Left lung (tissue), 10 donors: ENCODE data around the gene ATP6V1G3. TPM values are rescaled to one million over a fixed set of nuclear protein-coding genes. Genes with fewer than 3 reads are reported as not detected.

Experiments used
- ATAC-seq: fragments of 200-7000 bp; cut with Tn5 transposase; one replicate; pipeline ENCODE4 v1.9.1; 2020; ENCODE audit warnings: moderate library complexity
- DNase-seq, 4 donors: peaks; one replicate each; pipeline ENCODE4 v3.0.0-alpha.2; 2013 to 2020
- H3K27ac ChIP-seq, 2 donors: fragments of 200-600 bp; sonication (generic) in 1 of 2; one replicate each; pipeline versions ENCODE4 v1.5.0 to v1.8.0; 2020 to 2021
- H3K27me3 ChIP-seq, 2 donors: fragments of 200-600 bp; sonication (generic) in 1 of 2; one replicate each; pipeline versions ENCODE4 v1.5.0 to v1.8.0; 2020 to 2021
- H3K36me3 ChIP-seq, 2 donors: fragments of 200-600 bp; sonication (generic) in 1 of 2; one replicate each; pipeline versions ENCODE4 v1.5.0 to v1.8.0; 2020 to 2021
- H3K4me1 ChIP-seq, 2 donors: fragments of 200-600 bp; one replicate each; pipeline ENCODE4 v1.8.0; 2021
- H3K4me3 ChIP-seq, 2 donors: fragments of 200-600 bp; sonication (generic) in 1 of 2; one replicate each; pipeline versions ENCODE4 v1.5.0 to v1.8.0; 2020 to 2021; ENCODE audit warnings: mild to moderate bottlenecking in 1 of 2
- H3K9me3 ChIP-seq, 2 donors: fragments of 200-600 bp; sonication (generic) in 1 of 2; one replicate each; pipeline versions ENCODE4 v1.5.0 to v1.8.0; 2020 to 2021
- CTCF ChIP-seq, 2 donors: fragments of 200-600 bp; sonication (generic) in 1 of 2; IDR thresholded peaks; one replicate each; pipeline versions ENCODE4 v1.5.0 to v1.8.0; 2021; ENCODE audit warnings: antibody characterized with exemption in 2 of 2
- intact Hi-C, 2 donors: fragments of 100-400 bp; cut with DNase I; formaldehyde crosslinking; loops; one replicate each; pipeline versions ENCODE4 v1.11.2 to v1.14.2; 2022
- polyA plus RNA-seq, 6 donors: library from polyadenylated mRNA; unstranded; fragments of 120-200 nt; gene quantifications; one replicate each; pipeline ENCODE4 v1.2.1, GENCODE V29; 2013; ENCODE audit not compliant: insufficient read length in 6 of 6
- total RNA-seq, 2 donors: library from RNA; stranded (reverse); fragmentation: NEBNext Ultra II Directional; extraction: Animal tissue kit (Norgen Biotek cat#: 25700); gene quantifications; one replicate each; pipeline ENCODE4 v1.2.1, GENCODE V29; 2021
- donor health status: DM: no; HTN: yes; CAD: no.
- donor health status: DM: no; HTN: no; CAD: no.

Gene ATP6V1G3
- total and polyA plus RNA-seq, 8 donors: not detected

DNA sequence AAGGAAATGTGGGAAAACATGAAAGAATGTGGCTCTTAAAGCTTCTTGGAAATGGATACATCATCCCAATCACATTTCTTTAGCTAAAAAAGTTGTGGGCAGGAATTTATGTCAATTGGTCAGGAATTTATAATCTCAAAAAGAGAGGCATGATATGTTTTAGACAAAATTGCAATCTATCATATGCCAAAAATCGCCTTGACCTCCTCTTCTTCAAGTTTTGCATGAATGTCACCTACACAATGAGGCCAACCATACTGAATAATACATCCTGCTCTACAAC, 42.4 kb downstream of the ATP6V1G3 start:
- Histone ChIP-seq H3K4me3 (no peak overlapping the region), H3K27me3 (no peaks in the 10 kb centered on the region), H3K9me3 (no peaks in the 10 kb centered on the region), H3K27ac (peak overlapping the region in 1 of 2 donors; percentile 63), H3K36me3 (no peaks in the 10 kb centered on the region), H3K4me1 (peaks cover 7 to 12% of the 10 kb centered on the region in 2 donors)
- no peak for TF ChIP-seq CTCF (IDR thresholded peaks at IDR 0.05)
- ATAC-seq (no peak), DNase-seq (no peak)
- intact Hi-C loops: no loop called here

- Histone ChIP-seq H3K27ac (peak overlapping the region in 1 of 2 donors; percentile 63), H3K4me1 (peaks cover 7 to 12% of the 10 kb centered on the region in 2 donors), H3K27me3 (no peaks in the 10 kb centered on the region), H3K9me3 (no peaks in the 10 kb centered on the region), H3K36me3 (no peaks in the 10 kb centered on the region), H3K4me3 (no peak overlapping the region)
- intact Hi-C loops: no loop called here
- no peak for TF ChIP-seq CTCF (IDR thresholded peaks at IDR 0.05)
- ATAC-seq (peak; percentile 58), DNase-seq (peak in 1 of 4 donors; percentile 57)
These were observed 43.0 kb downstream of the ATP6V1G3 start for GRCh38 chr1:198497326-198498102.

GRCh38 chr1:198496216-198497143, 44.0 kb downstream of the ATP6V1G3 start:
- Histone ChIP-seq H3K4me3 (no peak overlapping the region), H3K27me3 (no peaks in the 10 kb centered on the region), H3K4me1 (peaks cover 7 to 12% of the 10 kb centered on the region in 2 donors), H3K36me3 (no peaks in the 10 kb centered on the region), H3K27ac (peak overlapping the region in 1 of 2 donors; percentile 63), H3K9me3 (no peaks in the 10 kb centered on the region)
- peak; percentile 6 for ATAC-seq
- no peak for TF ChIP-seq CTCF (IDR thresholded peaks at IDR 0.05)
- intact Hi-C loops: no loop called here
- DNase-seq: no peak

DNA sequence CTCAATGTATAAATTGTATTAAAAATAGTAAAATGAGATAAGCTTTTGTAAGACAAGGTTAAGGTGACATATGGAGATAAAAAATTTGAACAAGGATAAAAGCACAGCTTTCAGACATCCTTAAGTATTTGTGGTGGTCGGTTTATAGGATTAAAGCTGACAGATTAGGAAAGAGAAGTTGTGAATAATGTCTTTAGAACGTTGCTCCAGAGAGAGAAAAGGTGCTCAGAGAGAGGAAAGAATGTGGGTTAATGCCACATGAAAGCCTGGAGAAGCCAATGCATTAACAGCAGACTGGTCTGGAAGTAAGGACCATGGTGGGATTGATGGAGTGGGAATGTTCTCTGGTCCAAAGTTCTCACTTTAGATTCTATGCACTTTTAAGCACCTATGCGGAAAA, 44.8 kb downstream of the ATP6V1G3 start:
- Histone ChIP-seq H3K4me3 (no peak overlapping the region), H3K36me3 (no peaks in the 10 kb centered on the region), H3K9me3 (no peaks in the 10 kb centered on the region), H3K27me3 (no peaks in the 10 kb centered on the region), H3K4me1 (peaks cover 7 to 12% of the 10 kb centered on the region in 2 donors), H3K27ac (no peak overlapping the region)
- DNase-seq (no peak), ATAC-seq (no peak)
- intact Hi-C loops: no loop called here
- TF ChIP-seq CTCF (IDR thresholded peaks at IDR 0.05): no peak

DNA sequence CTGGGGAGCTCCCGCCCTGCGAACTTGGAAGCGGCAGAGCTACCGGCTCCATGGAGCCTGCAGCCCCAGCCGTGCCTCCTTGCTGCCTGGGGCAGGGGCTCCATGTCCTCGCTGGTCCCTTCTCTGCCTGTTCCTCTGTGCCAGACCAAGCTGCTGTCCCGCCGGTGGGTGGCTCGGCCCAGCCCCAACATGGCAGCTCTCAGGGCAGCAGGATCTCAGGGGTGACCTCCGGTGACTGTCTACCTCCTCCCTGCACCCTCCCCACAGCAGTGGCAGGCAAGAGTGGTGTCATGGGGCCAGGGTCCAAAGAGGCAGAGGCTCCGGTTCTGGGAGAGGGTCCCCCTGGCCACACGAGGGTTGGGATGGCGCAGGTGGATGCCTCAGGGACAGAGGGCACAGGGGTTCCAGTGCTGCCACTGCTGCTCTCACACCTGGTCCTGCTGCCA, 45.8 kb downstream of the ATP6V1G3 start:
- ATAC-seq: no peak

More for the DNA sequence above, 45.8 kb downstream of the ATP6V1G3 start:
- Histone ChIP-seq H3K27me3 (no peaks in the 10 kb centered on the region), H3K27ac (no peak overlapping the region), H3K4me3 (no peak overlapping the region), H3K36me3 (no peaks in the 10 kb centered on the region), H3K4me1 (peaks cover 4 to 12% of the 10 kb centered on the region in 2 donors), H3K9me3 (no peaks in the 10 kb centered on the region)
- DNase-seq: peak in 1 of 4 donors; percentile 45
- intact Hi-C loops: no loop called here
- TF ChIP-seq CTCF (IDR thresholded peaks at IDR 0.05): no peak
